Measurements from ENCODE around the gene FER. TPM values are rescaled to one million over a fixed set of nuclear protein-coding genes. Genes with fewer than 3 reads are reported as not detected.

FER gene
- polyA plus RNA-seq, 1 donor (not counting 4 experiments of a cell fraction or from before 2014, with no cell fraction given) = 17.1 TPM

GRCh38 chr5:108869066-108869465 lies 121.4 kb downstream of the FER start:
- Histone ChIP-seq H3K9me1 (ENCODE audit: control insufficient read depth, extremely low read depth, insufficient read depth, low read length) (peaks cover 2% of the 10 kb centered on the region), H3K9me3 (ENCODE audit: control insufficient read depth, low read depth, low read length) (no peaks in the 10 kb centered on the region), H3K79me2 (ENCODE audit: control insufficient read depth, insufficient read depth, low read length) (no peaks in the 10 kb centered on the region), H3K36me3 (ENCODE audit: control insufficient read depth in 2 of 2, extremely low read depth in 1 of 2, insufficient read depth in 2 of 2, low read length in 2 of 2) (no peaks in the 10 kb centered on the region), H3K9ac (ENCODE audit: control insufficient read depth, extremely low read depth, insufficient read depth, low read length) (no peak overlapping the region), H2AFZ (ENCODE audit: control insufficient read depth, low read length) (no peak overlapping the region), H3K4me2 (ENCODE audit: control insufficient read depth, extremely low read depth, insufficient read depth, low read depth, low read length) (no peak overlapping the region), H3K4me3 (ENCODE audit: control insufficient read depth in 2 of 3, extremely low read depth in 1 of 3, insufficient read depth in 2 of 3, low read depth in 1 of 3, low read length in 3 of 3) (no peak overlapping the region), H4K20me1 (ENCODE audit: control insufficient read depth, extremely low read depth, insufficient read depth, low read length) (no peaks in the 10 kb centered on the region), H3K4me1 (ENCODE audit: control insufficient read depth, extremely low read depth, insufficient read depth, low read length) (peaks cover 22% of the 10 kb centered on the region), H3K27ac (ENCODE audit: control insufficient read depth, insufficient read depth, low read length) (no peak overlapping the region), H3K27me3 (ENCODE audit: control insufficient read depth, extremely low read depth, insufficient read depth, low read length) (no peaks in the 10 kb centered on the region)
- dilution Hi-C loops (cut with MboI; ENCODE audit: extremely low pct_ligation_motif_present, low sequenced_read_pairs) = no loop called here
- DNase-seq (ENCODE audit: low read depth, low spot score) (no peak), FAIRE-seq (no peak)
- TF ChIP-seq CTCF (optimal IDR thresholded peaks at IDR 0.05 in 1 of 3, IDR thresholded peaks at IDR 0.05 in 1 of 3, conservative IDR thresholded peaks at IDR 0.05 in 1 of 3; ENCODE audit: extremely low read depth in 1 of 3, insufficient read depth in 2 of 3, low read length in 3 of 3) = no peak
- TF ChIP-seq EZH2 (IDR thresholded peaks at IDR 0.05; ENCODE audit: low read length) = no peak

- Histone ChIP-seq H3K4me1 (ENCODE audit: control insufficient read depth, extremely low read depth, insufficient read depth, low read length) (peaks cover 22% of the 10 kb centered on the region), H4K20me1 (ENCODE audit: control insufficient read depth, extremely low read depth, insufficient read depth, low read length) (no peaks in the 10 kb centered on the region), H3K79me2 (ENCODE audit: control insufficient read depth, insufficient read depth, low read length) (no peaks in the 10 kb centered on the region), H3K4me3 (ENCODE audit: control insufficient read depth in 2 of 3, extremely low read depth in 1 of 3, insufficient read depth in 2 of 3, low read depth in 1 of 3, low read length in 3 of 3) (no peak overlapping the region), H3K9ac (ENCODE audit: control insufficient read depth, extremely low read depth, insufficient read depth, low read length) (no peak overlapping the region), H2AFZ (ENCODE audit: control insufficient read depth, low read length) (no peak overlapping the region), H3K9me3 (ENCODE audit: control insufficient read depth, low read depth, low read length) (no peaks in the 10 kb centered on the region), H3K36me3 (ENCODE audit: control insufficient read depth in 2 of 2, extremely low read depth in 1 of 2, insufficient read depth in 2 of 2, low read length in 2 of 2) (no peaks in the 10 kb centered on the region), H3K4me2 (ENCODE audit: control insufficient read depth, extremely low read depth, insufficient read depth, low read depth, low read length) (no peak overlapping the region), H3K27ac (ENCODE audit: control insufficient read depth, insufficient read depth, low read length) (no peak overlapping the region), H3K27me3 (ENCODE audit: control insufficient read depth, extremely low read depth, insufficient read depth, low read length) (no peaks in the 10 kb centered on the region), H3K9me1 (ENCODE audit: control insufficient read depth, extremely low read depth, insufficient read depth, low read length) (peaks cover 2% of the 10 kb centered on the region)
- DNase-seq (ENCODE audit: low read depth, low spot score) = no peak
- dilution Hi-C loops (cut with MboI; ENCODE audit: extremely low pct_ligation_motif_present, low sequenced_read_pairs) = no loop called here
- no peak for TF ChIP-seq CTCF (optimal IDR thresholded peaks at IDR 0.05 in 1 of 3, IDR thresholded peaks at IDR 0.05 in 1 of 3, conservative IDR thresholded peaks at IDR 0.05 in 1 of 3; ENCODE audit: extremely low read depth in 1 of 3, insufficient read depth in 2 of 3, low read length in 3 of 3)
- TF ChIP-seq EZH2 (IDR thresholded peaks at IDR 0.05; ENCODE audit: low read length) = no peak
- FAIRE-seq = no peak
Observed at GRCh38 chr5:108876451-108876850, 128.8 kb downstream of the FER start.

Measured in keratinocyte (primary cell).